ENCODE measurements around the gene KRT32. TPM values are rescaled to one million over a fixed set of nuclear protein-coding genes. Genes with fewer than 3 reads are reported as not detected.

KRT32 gene
- total RNA-seq, 2 experiments from 2014 or later = not detected

- no peak overlapping the region for H3K27ac ChIP-seq (ENCODE audit: low read depth in 1 of 2, low read length in 2 of 2)
- no peaks in the 10 kb centered on the region for H3K36me3 ChIP-seq (ENCODE audit: insufficient read depth, low read length)
- no peak overlapping the region for H3K4me3 ChIP-seq (ENCODE audit: low read length)
- intact Hi-C loops (cut with DNase I, micrococcal nuclease) = no loop called here
- ATAC-seq (ENCODE audit: poor library complexity) (no peak), DNase-seq (no peak)
- H3K27me3 ChIP-seq (ENCODE audit: control insufficient read depth in 1 of 2, insufficient read depth in 2 of 2, low read length in 2 of 2) = no peaks in the 10 kb centered on the region
- H3K9me3 ChIP-seq (ENCODE audit: control insufficient read depth in 1 of 2, insufficient read depth in 1 of 2, low read length in 2 of 2) = no peaks in the 10 kb centered on the region
- TF ChIP-seq, protein P1, sequence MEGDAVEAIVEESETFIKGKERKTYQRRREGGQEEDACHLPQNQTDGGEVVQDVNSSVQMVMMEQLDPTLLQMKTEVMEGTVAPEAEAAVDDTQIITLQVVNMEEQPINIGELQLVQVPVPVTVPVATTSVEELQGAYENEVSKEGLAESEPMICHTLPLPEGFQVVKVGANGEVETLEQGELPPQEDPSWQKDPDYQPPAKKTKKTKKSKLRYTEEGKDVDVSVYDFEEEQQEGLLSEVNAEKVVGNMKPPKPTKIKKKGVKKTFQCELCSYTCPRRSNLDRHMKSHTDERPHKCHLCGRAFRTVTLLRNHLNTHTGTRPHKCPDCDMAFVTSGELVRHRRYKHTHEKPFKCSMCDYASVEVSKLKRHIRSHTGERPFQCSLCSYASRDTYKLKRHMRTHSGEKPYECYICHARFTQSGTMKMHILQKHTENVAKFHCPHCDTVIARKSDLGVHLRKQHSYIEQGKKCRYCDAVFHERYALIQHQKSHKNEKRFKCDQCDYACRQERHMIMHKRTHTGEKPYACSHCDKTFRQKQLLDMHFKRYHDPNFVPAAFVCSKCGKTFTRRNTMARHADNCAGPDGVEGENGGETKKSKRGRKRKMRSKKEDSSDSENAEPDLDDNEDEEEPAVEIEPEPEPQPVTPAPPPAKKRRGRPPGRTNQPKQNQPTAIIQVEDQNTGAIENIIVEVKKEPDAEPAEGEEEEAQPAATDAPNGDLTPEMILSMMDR (IDR thresholded peaks at IDR 0.05) = no peak
- Mint-ChIP-seq H3K36me3 (ENCODE audit: low read depth) (no peaks in the 10 kb centered on the region), H3K27me3 (peaks cover 3% of the 10 kb centered on the region), H3K4me3 (no peak overlapping the region), H3K9me3 (no peaks in the 10 kb centered on the region), H3K4me1 (ENCODE audit: low read depth) (no peaks in the 10 kb centered on the region), H3K27ac (no peak overlapping the region)
- ChIA-PET CTCF (no interaction called here), POLR2A (no interaction called here)
- H3K4me1 ChIP-seq (ENCODE audit: insufficient read depth, low read length) = no peaks in the 10 kb centered on the region
Measured at GRCh38 chr17:41456204-41456603, 11.0 kb downstream of the KRT32 start.

DNA sequence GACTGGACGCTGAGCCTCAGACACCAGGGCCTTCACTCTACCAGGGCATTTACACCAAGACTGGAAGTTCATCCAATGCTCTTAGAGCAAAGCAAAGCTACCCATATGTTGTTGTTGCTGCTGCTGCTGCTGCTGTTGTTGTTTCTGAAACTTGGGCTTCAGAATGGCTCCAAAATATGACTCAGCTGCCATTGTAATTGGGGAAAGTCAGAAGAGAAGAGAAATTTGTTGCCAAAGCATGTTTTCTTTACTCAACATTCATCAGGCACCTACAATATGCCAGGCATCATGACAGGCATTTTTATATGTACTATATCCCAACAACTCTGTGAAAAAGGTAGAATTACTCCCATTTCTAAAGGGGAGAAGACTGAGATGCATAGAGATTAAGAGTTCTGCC is 11.9 kb downstream of the KRT32 start:
- H3K27ac Mint-ChIP-seq = no peak overlapping the region

DNA sequence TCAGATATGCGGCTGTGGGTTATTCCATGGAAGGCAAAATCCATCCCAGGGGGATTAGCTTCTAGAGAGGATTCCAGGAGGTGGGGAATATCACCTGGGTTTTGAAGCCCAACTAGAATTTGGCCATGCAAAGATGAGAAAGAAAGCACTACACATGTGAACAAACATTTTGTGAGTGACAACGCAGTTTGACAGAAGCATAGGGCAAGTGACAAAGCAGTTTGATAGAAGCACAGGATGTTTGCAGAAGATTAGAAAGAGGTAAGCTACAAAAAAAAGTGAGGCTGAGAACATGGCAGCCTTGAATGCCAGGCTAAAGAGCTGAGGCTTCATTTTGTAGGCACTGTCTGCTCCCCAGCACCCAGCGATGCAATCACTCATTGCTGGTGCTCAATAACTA is 14.1 kb downstream of the KRT32 start:
- POLR2A ChIA-PET = no interaction called here
- Histone ChIP-seq H3K27me3 (ENCODE audit: control insufficient read depth in 1 of 2, insufficient read depth in 2 of 2, low read length in 2 of 2) (no peaks in the 10 kb centered on the region), H3K4me1 (ENCODE audit: insufficient read depth, low read length) (no peaks in the 10 kb centered on the region), H3K36me3 (ENCODE audit: insufficient read depth, low read length) (no peaks in the 10 kb centered on the region), H3K27ac (ENCODE audit: low read depth in 1 of 2, low read length in 2 of 2) (no peak overlapping the region), H3K9me3 (ENCODE audit: control insufficient read depth in 1 of 2, insufficient read depth in 1 of 2, low read length in 2 of 2) (no peaks in the 10 kb centered on the region), H3K4me3 (ENCODE audit: low read length) (no peak overlapping the region)
- no peak for ATAC-seq (ENCODE audit: poor library complexity)
- intact Hi-C loops (cut with DNase I, micrococcal nuclease) = no loop called here
- DNase-seq = no peak
- Mint-ChIP-seq H3K4me1 (ENCODE audit: low read depth) (no peaks in the 10 kb centered on the region), H3K36me3 (ENCODE audit: low read depth) (no peaks in the 10 kb centered on the region), H3K27ac (no peak overlapping the region), H3K27me3 (peaks cover 11% of the 10 kb centered on the region), H3K9me3 (no peaks in the 10 kb centered on the region), H3K4me3 (no peak overlapping the region)
- TF ChIP-seq, protein P1 (IDR thresholded peaks at IDR 0.05) = no peak
- CTCF ChIA-PET = no interaction called here

More for the DNA sequence above, 11.9 kb downstream of the KRT32 start:
- intact Hi-C loops (cut with DNase I, micrococcal nuclease) = no loop called here
- POLR2A ChIA-PET = no interaction called here
- no peak for ATAC-seq (ENCODE audit: poor library complexity)
- CTCF ChIA-PET = no interaction called here
- Mint-ChIP-seq H3K4me1 (ENCODE audit: low read depth) (no peaks in the 10 kb centered on the region), H3K9me3 (no peaks in the 10 kb centered on the region), H3K4me3 (no peak overlapping the region), H3K36me3 (ENCODE audit: low read depth) (no peaks in the 10 kb centered on the region), H3K27me3 (peaks cover 8% of the 10 kb centered on the region)
- Histone ChIP-seq H3K4me3 (ENCODE audit: low read length) (no peak overlapping the region), H3K27me3 (ENCODE audit: control insufficient read depth in 1 of 2, insufficient read depth in 2 of 2, low read length in 2 of 2) (no peaks in the 10 kb centered on the region), H3K27ac (ENCODE audit: low read depth in 1 of 2, low read length in 2 of 2) (no peak overlapping the region), H3K9me3 (ENCODE audit: control insufficient read depth in 1 of 2, insufficient read depth in 1 of 2, low read length in 2 of 2) (no peaks in the 10 kb centered on the region), H3K4me1 (ENCODE audit: insufficient read depth, low read length) (no peaks in the 10 kb centered on the region), H3K36me3 (ENCODE audit: insufficient read depth, low read length) (no peaks in the 10 kb centered on the region)
- no peak for DNase-seq
- TF ChIP-seq, protein P1 (IDR thresholded peaks at IDR 0.05) = no peak
